Measurements from ENCODE around the gene ATXN7L2. TPM values are rescaled to one million over a fixed set of nuclear protein-coding genes. Genes with fewer than 3 reads are reported as not detected.

ATXN7L2 gene
- total RNA-seq, 1 donor = 4.4 TPM

GRCh38 chr1:109499081-109499480 lies 15.4 kb downstream of the ATXN7L2 start:
- Histone ChIP-seq H3K4me1 (ENCODE audit: insufficient read depth, low read length) (peaks cover 82% of the 10 kb centered on the region), H3K27me3 (ENCODE audit: insufficient read depth, low read length) (no peaks in the 10 kb centered on the region), H3K9me3 (ENCODE audit: low read depth, low read length) (no peaks in the 10 kb centered on the region), H3K4me3 (ENCODE audit: low read length) (no peak overlapping the region)

GRCh38 chr1:109499661-109500536 lies 16.2 kb downstream of the ATXN7L2 start:
- Histone ChIP-seq H3K4me3 (ENCODE audit: low read length) (no peak overlapping the region), H3K9me3 (ENCODE audit: low read depth, low read length) (no peaks in the 10 kb centered on the region), H3K27me3 (ENCODE audit: insufficient read depth, low read length) (no peaks in the 10 kb centered on the region), H3K4me1 (ENCODE audit: insufficient read depth, low read length) (peaks cover 79% of the 10 kb centered on the region)

- Histone ChIP-seq H3K27me3 (ENCODE audit: insufficient read depth, low read length) (no peaks in the 10 kb centered on the region), H3K9me3 (ENCODE audit: low read depth, low read length) (no peaks in the 10 kb centered on the region), H3K4me3 (ENCODE audit: low read length) (no peak overlapping the region), H3K4me1 (ENCODE audit: insufficient read depth, low read length) (peaks cover 70% of the 10 kb centered on the region)
These were observed 17.3 kb downstream of the ATXN7L2 start for GRCh38 chr1:109500941-109501381.

- H3K27me3 ChIP-seq (ENCODE audit: insufficient read depth, low read length) = no peaks in the 10 kb centered on the region
- no peaks in the 10 kb centered on the region for H3K9me3 ChIP-seq (ENCODE audit: low read depth, low read length)
- no peak overlapping the region for H3K4me3 ChIP-seq (ENCODE audit: low read length)
- H3K4me1 ChIP-seq (ENCODE audit: insufficient read depth, low read length) = peaks cover 64% of the 10 kb centered on the region
These were observed 18.1 kb downstream of the ATXN7L2 start for GRCh38 chr1:109501644-109502363.

- H3K4me1 ChIP-seq (ENCODE audit: insufficient read depth, low read length) = peaks cover 58% of the 10 kb centered on the region
- H3K27me3 ChIP-seq (ENCODE audit: insufficient read depth, low read length) = no peaks in the 10 kb centered on the region
- H3K4me3 ChIP-seq (ENCODE audit: low read length) = peak overlapping the region; percentile 28
- no peaks in the 10 kb centered on the region for H3K9me3 ChIP-seq (ENCODE audit: low read depth, low read length)
These were observed 18.7 kb downstream of the ATXN7L2 start for GRCh38 chr1:109502364-109502851.

GRCh38 chr1:109503935-109504334 lies 20.2 kb downstream of the ATXN7L2 start:
- no peaks in the 10 kb centered on the region for H3K27me3 ChIP-seq (ENCODE audit: insufficient read depth, low read length)
- H3K4me1 ChIP-seq (ENCODE audit: insufficient read depth, low read length) = peaks cover 49% of the 10 kb centered on the region
- H3K4me3 ChIP-seq (ENCODE audit: low read length) = no peak overlapping the region
- H3K9me3 ChIP-seq (ENCODE audit: low read depth, low read length) = no peaks in the 10 kb centered on the region

GRCh38 chr1:109504974-109505373 lies 21.3 kb downstream of the ATXN7L2 start:
- H3K27me3 ChIP-seq (ENCODE audit: insufficient read depth, low read length) = no peaks in the 10 kb centered on the region
- no peak overlapping the region for H3K4me3 ChIP-seq (ENCODE audit: low read length)
- H3K9me3 ChIP-seq (ENCODE audit: low read depth, low read length) = no peaks in the 10 kb centered on the region
- peaks cover 44% of the 10 kb centered on the region for H3K4me1 ChIP-seq (ENCODE audit: insufficient read depth, low read length)

- Histone ChIP-seq H3K9me3 (ENCODE audit: low read depth, low read length) (no peaks in the 10 kb centered on the region), H3K4me1 (ENCODE audit: insufficient read depth, low read length) (peaks cover 27% of the 10 kb centered on the region), H3K27me3 (ENCODE audit: insufficient read depth, low read length) (no peaks in the 10 kb centered on the region), H3K4me3 (ENCODE audit: low read length) (no peak overlapping the region)
These were observed 24.5 kb downstream of the ATXN7L2 start for GRCh38 chr1:109508001-109508872.

- no peaks in the 10 kb centered on the region for H3K27me3 ChIP-seq (ENCODE audit: insufficient read depth, low read length)
- H3K9me3 ChIP-seq (ENCODE audit: low read depth, low read length) = no peaks in the 10 kb centered on the region
- peak overlapping the region; percentile 50 for H3K4me3 ChIP-seq (ENCODE audit: low read length)
- peaks cover 25% of the 10 kb centered on the region for H3K4me1 ChIP-seq (ENCODE audit: insufficient read depth, low read length)
These were observed 25.1 kb downstream of the ATXN7L2 start for GRCh38 chr1:109508873-109509175.

GRCh38 chr1:109509176-109510134 lies 25.8 kb downstream of the ATXN7L2 start, which contains the start of gene AMIGO1:
Gene AMIGO1 (minus strand): TSS chr1:109509727. CDS start chr1:109508912, 815 bp downstream.
- Histone ChIP-seq H3K27me3 (ENCODE audit: insufficient read depth, low read length) (no peaks in the 10 kb centered on the region), H3K9me3 (ENCODE audit: low read depth, low read length) (no peaks in the 10 kb centered on the region), H3K4me1 (ENCODE audit: insufficient read depth, low read length) (peaks cover 19% of the 10 kb centered on the region), H3K4me3 (ENCODE audit: low read length) (peak within 1 kb of the TSS; percentile 50)

GRCh38 chr1:109513110-109513710 lies 29.5 kb downstream of the ATXN7L2 start:
- no peak overlapping the region for H3K4me3 ChIP-seq (ENCODE audit: low read length)
- no peaks in the 10 kb centered on the region for H3K27me3 ChIP-seq (ENCODE audit: insufficient read depth, low read length)
- peaks cover 15% of the 10 kb centered on the region for H3K4me1 ChIP-seq (ENCODE audit: insufficient read depth, low read length)

GRCh38 chr1:109514846-109515245 lies 31.1 kb downstream of the ATXN7L2 start:
- Histone ChIP-seq H3K27me3 (ENCODE audit: insufficient read depth, low read length) (no peaks in the 10 kb centered on the region), H3K4me3 (ENCODE audit: low read length) (no peak overlapping the region), H3K9me3 (ENCODE audit: low read depth, low read length) (no peaks in the 10 kb centered on the region)

More at GRCh38 chr1:109513110-109513710, 29.5 kb downstream of the ATXN7L2 start:
- no peaks in the 10 kb centered on the region for H3K9me3 ChIP-seq (ENCODE audit: low read depth, low read length)

GRCh38 chr1:109516872-109517271 lies 33.2 kb downstream of the ATXN7L2 start:
- Histone ChIP-seq H3K4me1 (ENCODE audit: insufficient read depth, low read length) (no peaks in the 10 kb centered on the region), H3K27me3 (ENCODE audit: insufficient read depth, low read length) (no peaks in the 10 kb centered on the region), H3K4me3 (ENCODE audit: low read length) (no peak overlapping the region), H3K9me3 (ENCODE audit: low read depth, low read length) (no peaks in the 10 kb centered on the region)

More at GRCh38 chr1:109514846-109515245, 31.1 kb downstream of the ATXN7L2 start:
- peaks cover 7% of the 10 kb centered on the region for H3K4me1 ChIP-seq (ENCODE audit: insufficient read depth, low read length)

Measured in mononuclear cell (primary cell).